ENCODE data around the gene ADARB2.

DNA sequence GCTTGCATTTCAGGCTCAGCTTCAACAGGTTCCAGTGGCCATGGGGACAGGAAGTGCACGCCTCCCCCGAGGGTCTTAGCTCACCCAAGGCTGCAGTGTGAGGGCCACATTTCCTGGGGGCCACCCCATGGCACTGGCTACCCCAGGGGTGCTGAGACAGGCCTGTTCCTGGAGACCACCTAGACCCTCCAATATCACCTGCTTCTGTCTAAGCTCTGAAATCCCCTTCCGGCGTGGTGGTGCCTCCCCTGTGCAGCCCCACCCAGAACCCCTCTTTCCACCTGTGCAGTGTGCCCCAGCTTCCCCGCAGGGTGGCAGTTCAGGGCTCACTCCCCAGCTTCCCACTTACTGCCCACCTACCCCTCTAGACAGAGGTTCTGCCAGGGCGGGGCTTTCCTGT, 83.1 kb downstream of the ADARB2 start:
- TF ChIP-seq, protein P1, sequence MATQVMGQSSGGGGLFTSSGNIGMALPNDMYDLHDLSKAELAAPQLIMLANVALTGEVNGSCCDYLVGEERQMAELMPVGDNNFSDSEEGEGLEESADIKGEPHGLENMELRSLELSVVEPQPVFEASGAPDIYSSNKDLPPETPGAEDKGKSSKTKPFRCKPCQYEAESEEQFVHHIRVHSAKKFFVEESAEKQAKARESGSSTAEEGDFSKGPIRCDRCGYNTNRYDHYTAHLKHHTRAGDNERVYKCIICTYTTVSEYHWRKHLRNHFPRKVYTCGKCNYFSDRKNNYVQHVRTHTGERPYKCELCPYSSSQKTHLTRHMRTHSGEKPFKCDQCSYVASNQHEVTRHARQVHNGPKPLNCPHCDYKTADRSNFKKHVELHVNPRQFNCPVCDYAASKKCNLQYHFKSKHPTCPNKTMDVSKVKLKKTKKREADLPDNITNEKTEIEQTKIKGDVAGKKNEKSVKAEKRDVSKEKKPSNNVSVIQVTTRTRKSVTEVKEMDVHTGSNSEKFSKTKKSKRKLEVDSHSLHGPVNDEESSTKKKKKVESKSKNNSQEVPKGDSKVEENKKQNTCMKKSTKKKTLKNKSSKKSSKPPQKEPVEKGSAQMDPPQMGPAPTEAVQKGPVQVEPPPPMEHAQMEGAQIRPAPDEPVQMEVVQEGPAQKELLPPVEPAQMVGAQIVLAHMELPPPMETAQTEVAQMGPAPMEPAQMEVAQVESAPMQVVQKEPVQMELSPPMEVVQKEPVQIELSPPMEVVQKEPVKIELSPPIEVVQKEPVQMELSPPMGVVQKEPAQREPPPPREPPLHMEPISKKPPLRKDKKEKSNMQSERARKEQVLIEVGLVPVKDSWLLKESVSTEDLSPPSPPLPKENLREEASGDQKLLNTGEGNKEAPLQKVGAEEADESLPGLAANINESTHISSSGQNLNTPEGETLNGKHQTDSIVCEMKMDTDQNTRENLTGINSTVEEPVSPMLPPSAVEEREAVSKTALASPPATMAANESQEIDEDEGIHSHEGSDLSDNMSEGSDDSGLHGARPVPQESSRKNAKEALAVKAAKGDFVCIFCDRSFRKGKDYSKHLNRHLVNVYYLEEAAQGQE (IDR thresholded peaks at IDR 0.05; ENCODE audit: unreplicated experiment), result no peak
- TF ChIP-seq, protein P2, sequence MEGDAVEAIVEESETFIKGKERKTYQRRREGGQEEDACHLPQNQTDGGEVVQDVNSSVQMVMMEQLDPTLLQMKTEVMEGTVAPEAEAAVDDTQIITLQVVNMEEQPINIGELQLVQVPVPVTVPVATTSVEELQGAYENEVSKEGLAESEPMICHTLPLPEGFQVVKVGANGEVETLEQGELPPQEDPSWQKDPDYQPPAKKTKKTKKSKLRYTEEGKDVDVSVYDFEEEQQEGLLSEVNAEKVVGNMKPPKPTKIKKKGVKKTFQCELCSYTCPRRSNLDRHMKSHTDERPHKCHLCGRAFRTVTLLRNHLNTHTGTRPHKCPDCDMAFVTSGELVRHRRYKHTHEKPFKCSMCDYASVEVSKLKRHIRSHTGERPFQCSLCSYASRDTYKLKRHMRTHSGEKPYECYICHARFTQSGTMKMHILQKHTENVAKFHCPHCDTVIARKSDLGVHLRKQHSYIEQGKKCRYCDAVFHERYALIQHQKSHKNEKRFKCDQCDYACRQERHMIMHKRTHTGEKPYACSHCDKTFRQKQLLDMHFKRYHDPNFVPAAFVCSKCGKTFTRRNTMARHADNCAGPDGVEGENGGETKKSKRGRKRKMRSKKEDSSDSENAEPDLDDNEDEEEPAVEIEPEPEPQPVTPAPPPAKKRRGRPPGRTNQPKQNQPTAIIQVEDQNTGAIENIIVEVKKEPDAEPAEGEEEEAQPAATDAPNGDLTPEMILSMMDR (conservative IDR thresholded peaks at IDR 0.05; ENCODE audit: low read depth in 2 of 2), result no peak
- TF ChIP-seq EZH2 (IDR thresholded peaks at IDR 0.05; ENCODE audit: low read depth, unreplicated experiment) (no peak), ZNF331 (CRISPR knock-in tag; IDR thresholded peaks at IDR 0.05; ENCODE audit: low read depth) (no peak), POLR2AphosphoS5 (IDR thresholded peaks at IDR 0.05; ENCODE audit: low read depth) (no peak), CREB1 (CRISPR knock-in tag; IDR thresholded peaks at IDR 0.05; ENCODE audit: low read depth) (no peak), EZH2phosphoT487 (IDR thresholded peaks at IDR 0.05; ENCODE audit: unreplicated experiment) (no peak), JUNB (IDR thresholded peaks at IDR 0.05; ENCODE audit: unreplicated experiment) (no peak), NANOG (IDR thresholded peaks at IDR 0.05; ENCODE audit: borderline replicate concordance) (no peak)
- TF ChIP-seq, protein P3, sequence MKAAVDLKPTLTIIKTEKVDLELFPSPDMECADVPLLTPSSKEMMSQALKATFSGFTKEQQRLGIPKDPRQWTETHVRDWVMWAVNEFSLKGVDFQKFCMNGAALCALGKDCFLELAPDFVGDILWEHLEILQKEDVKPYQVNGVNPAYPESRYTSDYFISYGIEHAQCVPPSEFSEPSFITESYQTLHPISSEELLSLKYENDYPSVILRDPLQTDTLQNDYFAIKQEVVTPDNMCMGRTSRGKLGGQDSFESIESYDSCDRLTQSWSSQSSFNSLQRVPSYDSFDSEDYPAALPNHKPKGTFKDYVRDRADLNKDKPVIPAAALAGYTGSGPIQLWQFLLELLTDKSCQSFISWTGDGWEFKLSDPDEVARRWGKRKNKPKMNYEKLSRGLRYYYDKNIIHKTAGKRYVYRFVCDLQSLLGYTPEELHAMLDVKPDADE (IDR thresholded peaks at IDR 0.05), result no peak
- TF ChIP-seq, protein P4, sequence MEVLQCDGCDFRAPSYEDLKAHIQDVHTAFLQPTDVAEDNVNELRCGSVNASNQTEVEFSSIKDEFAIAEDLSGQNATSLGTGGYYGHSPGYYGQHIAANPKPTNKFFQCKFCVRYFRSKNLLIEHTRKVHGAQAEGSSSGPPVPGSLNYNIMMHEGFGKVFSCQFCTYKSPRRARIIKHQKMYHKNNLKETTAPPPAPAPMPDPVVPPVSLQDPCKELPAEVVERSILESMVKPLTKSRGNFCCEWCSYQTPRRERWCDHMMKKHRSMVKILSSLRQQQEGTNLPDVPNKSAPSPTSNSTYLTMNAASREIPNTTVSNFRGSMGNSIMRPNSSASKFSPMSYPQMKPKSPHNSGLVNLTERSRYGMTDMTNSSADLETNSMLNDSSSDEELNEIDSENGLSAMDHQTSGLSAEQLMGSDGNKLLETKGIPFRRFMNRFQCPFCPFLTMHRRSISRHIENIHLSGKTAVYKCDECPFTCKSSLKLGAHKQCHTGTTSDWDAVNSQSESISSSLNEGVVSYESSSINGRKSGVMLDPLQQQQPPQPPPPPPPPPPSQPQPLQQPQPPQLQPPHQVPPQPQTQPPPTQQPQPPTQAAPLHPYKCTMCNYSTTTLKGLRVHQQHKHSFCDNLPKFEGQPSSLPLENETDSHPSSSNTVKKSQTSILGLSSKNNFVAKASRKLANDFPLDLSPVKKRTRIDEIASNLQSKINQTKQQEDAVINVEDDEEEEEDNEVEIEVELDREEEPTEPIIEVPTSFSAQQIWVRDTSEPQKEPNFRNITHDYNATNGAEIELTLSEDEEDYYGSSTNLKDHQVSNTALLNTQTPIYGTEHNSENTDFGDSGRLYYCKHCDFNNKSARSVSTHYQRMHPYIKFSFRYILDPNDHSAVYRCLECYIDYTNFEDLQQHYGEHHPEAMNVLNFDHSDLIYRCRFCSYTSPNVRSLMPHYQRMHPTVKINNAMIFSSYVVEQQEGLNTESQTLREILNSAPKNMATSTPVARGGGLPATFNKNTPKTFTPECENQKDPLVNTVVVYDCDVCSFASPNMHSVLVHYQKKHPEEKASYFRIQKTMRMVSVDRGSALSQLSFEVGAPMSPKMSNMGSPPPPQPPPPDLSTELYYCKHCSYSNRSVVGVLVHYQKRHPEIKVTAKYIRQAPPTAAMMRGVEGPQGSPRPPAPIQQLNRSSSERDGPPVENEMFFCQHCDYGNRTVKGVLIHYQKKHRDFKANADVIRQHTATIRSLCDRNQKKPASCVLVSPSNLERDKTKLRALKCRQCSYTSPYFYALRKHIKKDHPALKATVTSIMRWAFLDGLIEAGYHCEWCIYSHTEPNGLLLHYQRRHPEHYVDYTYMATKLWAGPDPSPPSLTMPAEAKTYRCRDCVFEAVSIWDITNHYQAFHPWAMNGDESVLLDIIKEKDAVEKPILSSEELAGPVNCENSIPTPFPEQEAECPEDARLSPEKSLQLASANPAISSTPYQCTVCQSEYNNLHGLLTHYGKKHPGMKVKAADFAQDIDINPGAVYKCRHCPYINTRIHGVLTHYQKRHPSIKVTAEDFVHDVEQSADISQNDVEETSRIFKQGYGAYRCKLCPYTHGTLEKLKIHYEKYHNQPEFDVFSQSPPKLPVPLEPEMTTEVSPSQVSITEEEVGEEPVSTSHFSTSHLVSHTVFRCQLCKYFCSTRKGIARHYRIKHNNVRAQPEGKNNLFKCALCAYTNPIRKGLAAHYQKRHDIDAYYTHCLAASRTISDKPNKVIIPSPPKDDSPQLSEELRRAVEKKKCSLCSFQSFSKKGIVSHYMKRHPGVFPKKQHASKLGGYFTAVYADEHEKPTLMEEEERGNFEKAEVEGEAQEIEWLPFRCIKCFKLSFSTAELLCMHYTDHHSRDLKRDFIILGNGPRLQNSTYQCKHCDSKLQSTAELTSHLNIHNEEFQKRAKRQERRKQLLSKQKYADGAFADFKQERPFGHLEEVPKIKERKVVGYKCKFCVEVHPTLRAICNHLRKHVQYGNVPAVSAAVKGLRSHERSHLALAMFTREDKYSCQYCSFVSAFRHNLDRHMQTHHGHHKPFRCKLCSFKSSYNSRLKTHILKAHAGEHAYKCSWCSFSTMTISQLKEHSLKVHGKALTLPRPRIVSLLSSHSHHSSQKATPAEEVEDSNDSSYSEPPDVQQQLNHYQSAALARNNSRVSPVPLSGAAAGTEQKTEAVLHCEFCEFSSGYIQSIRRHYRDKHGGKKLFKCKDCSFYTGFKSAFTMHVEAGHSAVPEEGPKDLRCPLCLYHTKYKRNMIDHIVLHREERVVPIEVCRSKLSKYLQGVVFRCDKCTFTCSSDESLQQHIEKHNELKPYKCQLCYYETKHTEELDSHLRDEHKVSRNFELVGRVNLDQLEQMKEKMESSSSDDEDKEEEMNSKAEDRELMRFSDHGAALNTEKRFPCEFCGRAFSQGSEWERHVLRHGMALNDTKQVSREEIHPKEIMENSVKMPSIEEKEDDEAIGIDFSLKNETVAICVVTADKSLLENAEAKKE (CRISPR knock-in tag; IDR thresholded peaks at IDR 0.05), result no peak
